Endothelial cell of umbilical vein (primary cell): ENCODE results near the gene AGPS.

Source experiments
- EZH2 ChIP-seq: IDR thresholded peaks from 2 replicates; pipeline ENCODE4 v1.6.1; 2012; ENCODE audit warnings: borderline replicate concordance, low read depth, mild to moderate bottlenecking, moderate library complexity, low read length, inconsistent platforms; ENCODE audit not compliant: severe bottlenecking
- FOS ChIP-seq: IDR thresholded peaks from 2 replicates; pipeline ENCODE4 v1.6.1; 2011; ENCODE audit warnings: mild to moderate bottlenecking, low read length, moderate library complexity, borderline replicate concordance; ENCODE audit not compliant: insufficient read depth
- JUN ChIP-seq: IDR thresholded peaks from 2 replicates; pipeline ENCODE4 v1.6.1; 2011; ENCODE audit warnings: borderline replicate concordance, low read depth; ENCODE audit not compliant: insufficient read length, insufficient read depth
- POLR2A ChIP-seq: IDR thresholded peaks from 2 replicates; pipeline ENCODE4 v1.6.1; 2012; ENCODE audit warnings: low read depth, mild to moderate bottlenecking, control low read depth, low read length
- POLR2AphosphoS5 ChIP-seq: IDR thresholded peaks from 2 replicates; pipeline ENCODE4 v1.6.1; 2012; ENCODE audit warnings: low read depth, mild to moderate bottlenecking, control low read depth, low read length, moderate library complexity; ENCODE audit not compliant: insufficient read depth
- TF ChIP-seq, protein P1 (sequence below), 2 donors: IDR thresholded peaks; 1 replicate in 1 of 2; 2 replicates in 1 of 2; pipeline ENCODE4 v1.5.1; 2011; ENCODE audit warnings: low read length in 2 of 2, mild to moderate bottlenecking in 2 of 2, moderate library complexity in 2 of 2, control low read depth in 1 of 2, inconsistent platforms in 1 of 2, low read depth in 1 of 2; ENCODE audit not compliant: insufficient read depth in 1 of 2; ENCODE audit errors: extremely low read depth in 1 of 2
- TF ChIP-seq, protein P2 (sequence below): IDR thresholded peaks from 2 replicates; pipeline ENCODE4 v1.6.1; 2011; ENCODE audit not compliant: insufficient read depth, insufficient read length

DNA sequence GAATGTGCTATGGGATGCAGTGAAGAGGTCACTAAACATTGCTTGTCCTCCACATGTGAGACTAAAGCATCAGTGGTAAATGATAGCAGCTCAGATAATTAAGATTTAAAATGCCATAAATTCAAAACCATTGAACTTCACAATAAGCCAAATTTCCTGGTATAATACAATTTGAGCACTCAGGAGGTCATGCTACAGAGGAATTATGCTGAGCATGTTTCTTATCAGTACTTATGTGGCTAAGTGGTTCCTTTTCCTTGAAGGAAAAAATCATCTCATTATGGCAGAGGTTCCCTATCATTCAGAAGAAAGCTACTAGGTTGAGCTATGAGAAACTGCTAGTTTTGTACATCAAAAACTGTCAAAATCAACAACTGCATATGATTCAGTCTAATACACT, 156.6 kb downstream of the AGPS start:
- TF ChIP-seq, protein P1, sequence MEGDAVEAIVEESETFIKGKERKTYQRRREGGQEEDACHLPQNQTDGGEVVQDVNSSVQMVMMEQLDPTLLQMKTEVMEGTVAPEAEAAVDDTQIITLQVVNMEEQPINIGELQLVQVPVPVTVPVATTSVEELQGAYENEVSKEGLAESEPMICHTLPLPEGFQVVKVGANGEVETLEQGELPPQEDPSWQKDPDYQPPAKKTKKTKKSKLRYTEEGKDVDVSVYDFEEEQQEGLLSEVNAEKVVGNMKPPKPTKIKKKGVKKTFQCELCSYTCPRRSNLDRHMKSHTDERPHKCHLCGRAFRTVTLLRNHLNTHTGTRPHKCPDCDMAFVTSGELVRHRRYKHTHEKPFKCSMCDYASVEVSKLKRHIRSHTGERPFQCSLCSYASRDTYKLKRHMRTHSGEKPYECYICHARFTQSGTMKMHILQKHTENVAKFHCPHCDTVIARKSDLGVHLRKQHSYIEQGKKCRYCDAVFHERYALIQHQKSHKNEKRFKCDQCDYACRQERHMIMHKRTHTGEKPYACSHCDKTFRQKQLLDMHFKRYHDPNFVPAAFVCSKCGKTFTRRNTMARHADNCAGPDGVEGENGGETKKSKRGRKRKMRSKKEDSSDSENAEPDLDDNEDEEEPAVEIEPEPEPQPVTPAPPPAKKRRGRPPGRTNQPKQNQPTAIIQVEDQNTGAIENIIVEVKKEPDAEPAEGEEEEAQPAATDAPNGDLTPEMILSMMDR (IDR thresholded peaks at IDR 0.05; ENCODE audit: extremely low read depth in 1 of 2, insufficient read depth in 1 of 2, low read depth in 1 of 2, low read length in 2 of 2): no peak
- TF ChIP-seq JUN (no peak), POLR2AphosphoS5 (no peak), FOS (no peak), EZH2 (no peak), POLR2A (no peak)
- TF ChIP-seq, protein P2, sequence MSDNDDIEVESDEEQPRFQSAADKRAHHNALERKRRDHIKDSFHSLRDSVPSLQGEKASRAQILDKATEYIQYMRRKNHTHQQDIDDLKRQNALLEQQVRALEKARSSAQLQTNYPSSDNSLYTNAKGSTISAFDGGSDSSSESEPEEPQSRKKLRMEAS: no peak
